ENCODE data around the gene ZBED1.

Gene ZBED1

GRCh38 chrX:2441466-2441865, 59.3 kb downstream of the ZBED1 start:
- H3K27ac ChIP-seq, result no peak overlapping the region
- CTCF ChIA-PET, result no interaction called here
- no peak for DNase-seq (ENCODE audit: low spot score)
- POLR2A ChIA-PET (ENCODE audit: low non-redundant PET), result no interaction called here
- no peak for TF ChIP-seq CTCF (conservative IDR thresholded peaks at IDR 0.05; ENCODE audit: low read depth)

- no peak for TF ChIP-seq CTCF (conservative IDR thresholded peaks at IDR 0.05; ENCODE audit: low read depth)
- DNase-seq (ENCODE audit: low spot score), result no peak
- CTCF ChIA-PET, result no interaction called here
- H3K27ac ChIP-seq, result no peak overlapping the region
- POLR2A ChIA-PET (ENCODE audit: low non-redundant PET), result no interaction called here
Observed at GRCh38 chrX:2439613-2440012, 61.2 kb downstream of the ZBED1 start.

Measured in RWPE1 (cell line).